HS-27A (cell line): ENCODE results near the gene TBC1D5.
"Not testable (repeated sequence)": the region's sequence is repeated elsewhere in the genome, so short reads cannot be mapped to it uniquely, and the experiment has no call there.

Experiments
- DNase-seq: peaks from one replicate; pipeline ENCODE4 v3.0.0-alpha.2; 2012; ENCODE audit warnings: low read depth, missing footprints

Gene TBC1D5

GRCh38 chr3:17747890-17748247 lies 5.4 kb upstream of the TBC1D5 start:
- DNase-seq = no peak

GRCh38 chr3:17747174-17747889 lies 4.9 kb upstream of the TBC1D5 start:
- no peak for DNase-seq

- DNase-seq = no peak
Measured at GRCh38 chr3:17745894-17746293, 3.5 kb upstream of the TBC1D5 start.

GRCh38 chr3:17745301-17745700 lies 2.9 kb upstream of the TBC1D5 start:
- DNase-seq = no peak

GRCh38 chr3:17744693-17745092 lies 2.3 kb upstream of the TBC1D5 start:
- no peak for DNase-seq

GRCh38 chr3:17743658-17743995 lies 1.2 kb upstream of the TBC1D5 start:
- DNase-seq = no peak

GRCh38 chr3:17742880-17743657 lies 638 bp upstream of the TBC1D5 start:
- DNase-seq = no peak

GRCh38 chr3:17741621-17742101 lies 770 bp downstream of the TBC1D5 start:
- peak; percentile 72 for DNase-seq

- peak; percentile 35 for DNase-seq
Measured at GRCh38 chr3:17740721-17741141, 1.7 kb downstream of the TBC1D5 start.

GRCh38 chr3:17738921-17739320 lies 3.5 kb downstream of the TBC1D5 start:
- no peak for DNase-seq

- no peak for DNase-seq
Measured at GRCh38 chr3:17738219-17738618, 4.2 kb downstream of the TBC1D5 start.

- no peak for DNase-seq
Measured at GRCh38 chr3:17737591-17737990, 4.8 kb downstream of the TBC1D5 start.

- not testable (repeated sequence) for DNase-seq
Measured at GRCh38 chr3:17735362-17735761, 7.1 kb downstream of the TBC1D5 start.

GRCh38 chr3:17733768-17734167 lies 8.7 kb downstream of the TBC1D5 start:
- DNase-seq = no peak

- DNase-seq = no peak
Measured at GRCh38 chr3:17733215-17733614, 9.2 kb downstream of the TBC1D5 start.

GRCh38 chr3:17730318-17730967 lies 12.0 kb downstream of the TBC1D5 start:
- peak; percentile 23 for DNase-seq

- no peak for DNase-seq
Measured at GRCh38 chr3:17726313-17726712, 16.1 kb downstream of the TBC1D5 start.

GRCh38 chr3:17725844-17726243 lies 16.6 kb downstream of the TBC1D5 start:
- not testable (repeated sequence) for DNase-seq

- DNase-seq = no peak
Measured at GRCh38 chr3:17724948-17725347, 17.5 kb downstream of the TBC1D5 start.

- no peak for DNase-seq
Measured at GRCh38 chr3:17724122-17724521, 18.3 kb downstream of the TBC1D5 start.

GRCh38 chr3:17717411-17717810 lies 25.0 kb downstream of the TBC1D5 start:
- no peak for DNase-seq

GRCh38 chr3:17714473-17714872 lies 28.0 kb downstream of the TBC1D5 start:
- no peak for DNase-seq

GRCh38 chr3:17709236-17709810 lies 33.1 kb downstream of the TBC1D5 start:
- no peak for DNase-seq
